Fibroblast of the conjunctiva (primary cell): ENCODE data around the gene LOXL3.
"Not testable (repeated sequence)": the region's sequence is repeated elsewhere in the genome, so short reads cannot be mapped to it uniquely, and the experiment has no call there.

Experiments
- DNase-seq: peaks from one replicate; pipeline ENCODE4 v3.0.0-alpha.2; 2010; ENCODE audit warnings: low read depth

LOXL3 gene

DNA sequence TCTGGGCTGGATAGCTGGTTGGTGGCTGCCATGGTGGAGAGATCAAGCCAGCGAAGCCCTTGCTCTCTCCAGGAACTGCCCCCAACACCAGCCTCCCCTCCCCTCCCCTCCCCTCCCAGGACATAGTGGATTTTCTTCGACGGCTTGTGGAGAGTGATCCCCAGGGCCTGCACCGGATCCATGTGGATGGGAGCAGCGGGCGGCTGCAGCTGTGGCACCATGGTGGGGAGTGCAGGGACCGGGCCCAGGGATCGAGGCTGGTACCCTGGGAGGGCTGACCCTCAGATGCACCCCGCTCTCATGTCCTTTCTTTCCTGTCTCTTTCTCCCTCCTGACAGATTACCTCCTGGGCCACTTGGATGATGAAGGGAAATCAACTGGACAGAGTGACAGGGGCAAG, 63.8 kb downstream of the LOXL3 start:
- DNase-seq, result no peak

DNA sequence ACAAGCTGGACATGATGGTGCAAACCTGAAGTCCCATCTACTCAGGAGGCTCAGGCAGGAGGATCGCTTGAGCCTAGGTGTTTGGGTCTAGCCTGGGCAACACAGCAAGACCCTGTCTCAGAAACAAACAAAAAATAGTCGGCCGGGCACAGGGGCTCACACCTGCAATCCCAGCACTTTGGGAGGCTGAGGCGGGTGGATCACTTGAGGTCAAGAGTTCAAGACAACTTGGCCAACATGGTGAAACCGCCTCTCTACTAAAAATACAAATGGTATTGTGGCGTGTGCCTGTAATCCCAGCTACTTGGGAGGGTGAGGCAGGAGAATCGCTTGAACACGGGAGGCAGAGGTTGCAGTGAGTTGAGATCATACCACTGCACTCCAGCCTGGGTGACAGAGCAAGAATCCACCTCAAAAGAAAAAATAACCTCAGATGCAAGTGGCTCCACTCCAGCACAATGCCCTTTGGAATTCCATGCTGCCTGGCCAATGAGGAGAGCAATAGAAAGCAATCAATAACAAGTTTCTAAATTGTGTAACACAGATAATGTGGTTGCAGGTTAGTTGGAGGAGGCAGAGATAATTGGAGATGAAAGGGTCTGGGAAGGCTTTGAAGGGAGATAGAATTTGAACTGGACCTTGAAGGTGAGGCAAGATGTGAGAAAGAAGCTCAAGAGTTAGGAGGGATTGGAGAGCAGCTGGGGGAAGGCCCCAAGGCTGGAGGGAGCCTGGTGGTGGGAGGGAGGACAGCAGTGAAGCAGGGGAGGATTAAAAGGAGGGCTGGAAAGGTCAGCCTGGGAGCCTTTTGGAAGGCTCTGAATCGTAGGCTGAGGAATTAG, 64.9 kb downstream of the LOXL3 start:
- DNase-seq, result no peak

GRCh38 chr2:74486141-74486540, 67.6 kb downstream of the LOXL3 start:
- no peak for DNase-seq

- DNase-seq, result not testable (repeated sequence)
Measured at GRCh38 chr2:74483675-74484164, 70.0 kb downstream of the LOXL3 start.

DNA sequence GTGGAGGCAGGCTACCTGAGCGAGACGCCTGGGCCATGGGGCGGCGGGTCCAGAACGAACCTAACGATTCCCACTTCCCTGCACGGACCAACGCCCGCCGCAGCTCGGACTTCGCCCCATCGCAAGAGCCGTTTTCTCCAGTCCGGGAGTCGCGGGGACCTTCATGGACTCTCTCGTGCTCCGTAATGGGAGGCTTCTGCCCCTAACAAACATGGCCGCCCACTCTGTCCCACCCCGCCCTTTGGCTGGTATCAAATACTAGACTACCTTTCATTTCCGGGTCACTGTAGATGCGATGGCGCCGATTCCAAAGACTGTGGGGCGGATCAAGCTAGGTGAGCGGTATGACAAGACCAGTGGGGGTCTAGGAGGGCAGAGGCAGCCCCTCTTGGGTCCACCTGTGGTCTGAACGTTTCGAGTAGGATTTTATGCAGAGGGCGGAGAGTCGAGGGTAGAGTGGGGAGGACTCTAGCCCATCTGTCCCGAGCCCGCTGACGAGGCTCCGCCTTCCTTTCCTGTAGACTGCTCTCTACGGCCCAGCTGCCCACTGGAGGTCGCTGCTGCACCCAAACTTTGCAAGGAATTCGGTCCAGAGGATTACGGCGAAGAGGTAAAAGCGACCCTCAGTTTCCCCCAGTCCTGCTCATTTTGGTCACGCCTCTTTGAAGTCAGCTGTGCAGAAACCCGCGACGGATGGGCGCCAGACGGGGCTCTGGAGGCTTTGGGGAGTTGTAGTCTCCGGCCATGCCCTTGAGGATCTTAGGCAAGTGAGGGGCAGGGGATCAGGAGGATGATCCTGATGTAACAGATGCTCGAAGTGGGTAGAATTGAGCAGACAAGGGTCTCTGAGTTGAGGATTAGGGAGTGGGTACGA, 70.7 kb downstream of the LOXL3 start, which contains the start of the genes CCDC142 and TTC31:
CCDC142 (minus strand) TSS at position 198 of the 874 bp plus-strand sequence; CDS start at position 37, 161 bp downstream.
TTC31 (plus strand) TSS at position 281 of the 874 bp plus-strand sequence; CDS start at position 296, 15 bp downstream.
- peak; percentile 91 for DNase-seq
